Naive thymus-derived CD4-positive, alpha-beta T cell (primary cell): Measurements from ENCODE around the gene PDE8B. TPM values are rescaled to one million over a fixed set of nuclear protein-coding genes. Genes with fewer than 3 reads are reported as not detected.

Experiments
- ATAC-seq: fragments of 150-1000 bp; cut with Tn5 transposase; 2 replicates; pipeline ENCODE4 v1.10.0; 2021; ENCODE audit warnings: mild to moderate bottlenecking, moderate library complexity
- CTCF ChIA-PET: fragments of 350-600 bp; sonication (Branson Sonifier 250); formaldehyde crosslinking; loops from one replicate; lab custom pipeline; 2021; ENCODE audit warnings: antibody characterized with exemption; lab: Charles Lee
- POLR2A ChIA-PET: fragments of 350-600 bp; sonication (Branson Sonifier 250); formaldehyde crosslinking; loops from one replicate; lab custom pipeline; 2021; ENCODE audit warnings: antibody characterized with exemption, inconsistent platforms; lab: Charles Lee
- DNase-seq, 9 donors: peaks; one replicate each; pipeline versions ENCODE4 v3.0.0 to v3.0.0-alpha.2; 2020 to 2022; ENCODE audit warnings: mixed read lengths in 1 of 9
- H3K27ac ChIP-seq: one replicate; pipeline ENCODE4 v1.7.0; 2013; ENCODE audit warnings: mild to moderate bottlenecking, low read depth, low read length, moderate library complexity
- H3K27me3 ChIP-seq, 2 donors: one replicate each; pipeline ENCODE4 v1.7.0; 2013; ENCODE audit warnings: low read length in 2 of 2, mild to moderate bottlenecking in 2 of 2, moderate library complexity in 2 of 2; ENCODE audit not compliant: control insufficient read depth in 2 of 2, insufficient read depth in 2 of 2
- H3K36me3 ChIP-seq, 3 experiments: 1 replicate in 2 of 3; 2 replicates in 1 of 3; pipeline ENCODE4 v1.7.0; 2013; ENCODE audit warnings: low read length in 3 of 3, mild to moderate bottlenecking in 3 of 3, moderate library complexity in 1 of 3; ENCODE audit not compliant: insufficient read depth in 3 of 3, control insufficient read depth in 2 of 3
- H3K4me1 ChIP-seq, 2 donors: one replicate each; pipeline ENCODE4 v1.7.0; 2013; ENCODE audit warnings: low read length in 2 of 2, mild to moderate bottlenecking in 2 of 2, moderate library complexity in 1 of 2; ENCODE audit not compliant: control insufficient read depth in 2 of 2, insufficient read depth in 2 of 2
- H3K4me3 ChIP-seq: 2 replicates; pipeline ENCODE4 v1.7.0; 2013; ENCODE audit warnings: mild to moderate bottlenecking, low read length
- H3K9me3 ChIP-seq, 3 experiments: 1 replicate in 2 of 3; 2 replicates in 1 of 3; pipeline ENCODE4 v1.7.0; 2013; ENCODE audit warnings: low read length in 3 of 3; ENCODE audit not compliant: control insufficient read depth in 2 of 3
- H3K27ac Mint-ChIP-seq, 9 donors: one replicate each; pipeline ENCODE4 v1.8.0; 2020 to 2022; ENCODE audit warnings: mixed read lengths in 9 of 9, mild to moderate bottlenecking in 8 of 9, moderate library complexity in 5 of 9, inconsistent platforms in 2 of 9
- H3K27me3 Mint-ChIP-seq, 5 donors: one replicate each; pipeline ENCODE4 v1.8.0; 2021 to 2022; ENCODE audit warnings: mixed read lengths in 5 of 5, mild to moderate bottlenecking in 1 of 5
- H3K36me3 Mint-ChIP-seq, 5 donors: one replicate each; pipeline ENCODE4 v1.8.0; 2020 to 2022; ENCODE audit warnings: mixed read lengths in 5 of 5, mild to moderate bottlenecking in 3 of 5, inconsistent platforms in 1 of 5
- H3K4me1 Mint-ChIP-seq, 7 donors: one replicate each; pipeline ENCODE4 v1.8.0; 2020 to 2022; ENCODE audit warnings: mixed read lengths in 7 of 7, mild to moderate bottlenecking in 3 of 7, inconsistent platforms in 1 of 7
- H3K4me3 Mint-ChIP-seq, 10 donors: one replicate each; pipeline ENCODE4 v1.8.0; 2020 to 2022; ENCODE audit warnings: mild to moderate bottlenecking in 10 of 10, mixed read lengths in 10 of 10, moderate library complexity in 6 of 10, inconsistent platforms in 2 of 10
- H3K9me3 Mint-ChIP-seq, 11 donors: one replicate each; pipeline ENCODE4 v1.8.0; 2020 to 2022; ENCODE audit warnings: mixed read lengths in 11 of 11, mild to moderate bottlenecking in 4 of 11, inconsistent platforms in 1 of 11, moderate library complexity in 1 of 11
- intact Hi-C, 2 donors: fragments of 100-400 bp; cut with micrococcal nuclease; formaldehyde crosslinking; loops; one replicate each; pipeline ENCODE4 v1.15.1; 2023
- polyA plus RNA-seq, 2 donors: library from polyadenylated mRNA; unstranded; fragments of 300-500 nt; fragmentation: Illumina TruSeq; gene quantifications; one replicate each; pipeline ENCODE4 v1.2.3, GENCODE V29; 2021
- total RNA-seq, 6 experiments: library from RNA in 5 of 6; stranded (reverse) in 5 of 6; gene quantifications; 1 replicate in 5 of 6; 2 replicates in 1 of 6; pipeline ENCODE4 v1.2.3 and lab custom pipeline; 2021 to 2026

PDE8B gene
- total and polyA plus RNA-seq, 7 experiments from 2014 or later = 0.02 to 1.2 TPM; not detected in 5

DNA sequence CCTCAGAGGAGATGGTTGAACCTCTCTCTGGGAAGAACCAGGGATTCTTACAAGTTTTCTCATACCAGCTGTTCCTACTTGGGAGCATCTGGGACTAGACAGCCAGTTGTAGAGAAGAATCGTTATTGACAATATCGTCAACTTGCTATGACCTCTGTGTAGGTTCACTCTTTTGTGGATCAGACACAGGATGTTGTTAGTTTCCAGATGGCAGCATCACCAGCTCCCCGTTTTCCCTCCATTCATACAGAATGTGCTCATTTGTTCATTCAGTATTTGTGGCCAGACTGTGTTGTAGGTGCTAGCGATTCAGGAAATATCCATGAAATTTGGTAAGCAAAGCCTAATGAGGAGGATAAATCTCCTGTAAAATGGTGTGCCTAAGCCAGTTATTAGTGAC is 3.7 kb downstream of the PDE8B start:
- ATAC-seq (no peak), DNase-seq (no peak)
- Histone ChIP-seq H3K9me3 (no peaks in the 10 kb centered on the region), H3K27ac (no peak overlapping the region), H3K4me3 (no peak overlapping the region), H3K36me3 (no peaks in the 10 kb centered on the region), H3K27me3 (peaks cover 3 to 16% of the 10 kb centered on the region in 2 donors), H3K4me1 (peaks cover 0 to 8% of the 10 kb centered on the region in 2 donors)
- H3K9me3 Mint-ChIP-seq = peaks cover 0 to 3% (median 0%) of the 10 kb centered on the region in 11 donors
- H3K27ac Mint-ChIP-seq = no peak overlapping the region
- POLR2A ChIA-PET = no interaction called here
- peaks cover 7 to 23% (median 14%) of the 10 kb centered on the region in 7 donors for H3K4me1 Mint-ChIP-seq
- peaks cover 0 to 6% (median 0%) of the 10 kb centered on the region in 5 donors for H3K36me3 Mint-ChIP-seq
- CTCF ChIA-PET = no interaction called here
- peaks cover 65 to 78% (median 71%) of the 10 kb centered on the region in 5 donors for H3K27me3 Mint-ChIP-seq
- intact Hi-C loops = loop anchor here in 1 of 2 donors (10.0 kb wide), 1 partner anchor 281 kb away; the partner anchor contains the start of gene WDR41
- no peak overlapping the region for H3K4me3 Mint-ChIP-seq

DNA sequence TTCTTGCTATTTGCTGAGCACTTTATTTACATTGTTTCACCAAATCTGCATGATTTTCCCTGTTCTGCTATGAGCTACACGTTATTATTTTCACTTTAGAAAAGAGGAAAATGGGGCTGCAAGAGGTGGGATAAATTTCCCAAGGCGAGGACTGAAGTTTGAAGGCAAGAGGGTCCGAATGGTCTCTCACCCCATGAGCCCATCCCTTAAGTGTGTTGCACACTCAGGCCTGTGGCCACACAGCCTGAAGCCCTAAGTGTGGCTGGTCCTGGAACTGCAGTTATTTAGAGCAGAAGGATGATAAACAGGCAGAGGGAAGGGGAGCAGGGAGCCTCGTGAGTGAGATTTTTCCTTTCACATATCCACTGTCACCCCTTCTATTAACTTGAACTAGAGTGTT is 7.8 kb downstream of the PDE8B start:
- DNase-seq (no peak), ATAC-seq (no peak)
- no peak overlapping the region for H3K4me3 ChIP-seq
- Mint-ChIP-seq H3K27me3 (peaks cover 37 to 69% (median 52%) of the 10 kb centered on the region in 5 donors), H3K4me1 (peaks cover 0 to 3% (median 0%) of the 10 kb centered on the region in 7 donors), H3K4me3 (no peak overlapping the region), H3K36me3 (no peaks in the 10 kb centered on the region), H3K27ac (no peak overlapping the region), H3K9me3 (peaks cover 0 to 2% (median 0%) of the 10 kb centered on the region in 11 donors)
- H3K9me3 ChIP-seq = no peaks in the 10 kb centered on the region
- intact Hi-C loops = loop anchor here in 1 of 2 donors (10.0 kb wide), 1 partner anchor 277 kb away; the partner anchor contains the start of gene WDR41
- H3K4me1 ChIP-seq = no peaks in the 10 kb centered on the region
- H3K36me3 ChIP-seq = no peaks in the 10 kb centered on the region
- H3K27ac ChIP-seq = no peak overlapping the region
- ChIA-PET CTCF (no interaction called here), POLR2A (no interaction called here)
- H3K27me3 ChIP-seq = peaks cover 0 to 3% of the 10 kb centered on the region in 2 donors

GRCh38 chr5:77221115-77221514 is 10.6 kb downstream of the PDE8B start:
- H3K4me1 ChIP-seq = no peaks in the 10 kb centered on the region
- ChIA-PET POLR2A (no interaction called here), CTCF (no interaction called here)
- ATAC-seq = no peak
- no peak for DNase-seq
- intact Hi-C loops = no loop called here
- Mint-ChIP-seq H3K4me1 (peaks cover 0 to 1% (median 0%) of the 10 kb centered on the region in 7 donors), H3K4me3 (no peak overlapping the region), H3K36me3 (no peaks in the 10 kb centered on the region), H3K27ac (no peak overlapping the region), H3K27me3 (peaks cover 17 to 53% (median 34%) of the 10 kb centered on the region in 5 donors), H3K9me3 (no peaks in the 10 kb centered on the region)
- no peaks in the 10 kb centered on the region for H3K9me3 ChIP-seq
- H3K4me3 ChIP-seq = no peak overlapping the region
- H3K27ac ChIP-seq = no peak overlapping the region
- H3K36me3 ChIP-seq = no peaks in the 10 kb centered on the region
- H3K27me3 ChIP-seq = no peaks in the 10 kb centered on the region

DNA sequence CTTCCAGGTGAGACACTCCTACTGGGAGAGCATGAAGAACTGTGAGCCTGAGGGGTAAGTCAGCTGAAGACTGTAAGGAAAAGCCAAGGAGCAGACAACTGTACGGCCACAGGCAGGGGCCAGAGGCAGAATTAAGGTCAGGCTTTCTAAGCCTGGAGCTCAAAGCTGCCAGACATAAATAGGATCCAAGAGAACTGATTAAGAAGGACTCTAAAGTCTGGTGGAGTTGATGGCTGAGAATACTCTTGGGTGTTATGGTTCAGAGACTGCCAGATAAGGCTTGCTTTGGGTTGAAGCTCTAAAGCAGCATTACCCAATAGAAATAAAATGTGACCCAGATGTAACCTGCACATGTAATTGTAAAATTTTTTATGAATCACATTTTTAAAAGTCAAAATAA is 12.2 kb downstream of the PDE8B start:
- Mint-ChIP-seq H3K27ac (no peak overlapping the region), H3K4me1 (peaks cover 0 to 1% (median 0%) of the 10 kb centered on the region in 7 donors)

GRCh38 chr5:77223653-77224052 is 13.2 kb downstream of the PDE8B start:
- no peak overlapping the region for H3K27ac ChIP-seq
- DNase-seq = no peak
- H3K27me3 ChIP-seq = no peaks in the 10 kb centered on the region
- Mint-ChIP-seq H3K27me3 (peaks cover 11 to 35% (median 18%) of the 10 kb centered on the region in 5 donors), H3K36me3 (no peaks in the 10 kb centered on the region), H3K27ac (no peak overlapping the region), H3K4me3 (no peak overlapping the region), H3K4me1 (no peaks in the 10 kb centered on the region), H3K9me3 (no peaks in the 10 kb centered on the region)
- ATAC-seq = no peak
- no peak overlapping the region for H3K4me3 ChIP-seq
- POLR2A ChIA-PET = no interaction called here
- H3K9me3 ChIP-seq = no peaks in the 10 kb centered on the region
- CTCF ChIA-PET = no interaction called here
- intact Hi-C loops = no loop called here
- no peaks in the 10 kb centered on the region for H3K4me1 ChIP-seq
- no peaks in the 10 kb centered on the region for H3K36me3 ChIP-seq

More for the DNA sequence above, 12.2 kb downstream of the PDE8B start:
- CTCF ChIA-PET = no interaction called here
- Mint-ChIP-seq H3K4me3 (no peak overlapping the region), H3K27me3 (peaks cover 14 to 43% (median 26%) of the 10 kb centered on the region in 5 donors), H3K9me3 (no peaks in the 10 kb centered on the region), H3K36me3 (no peaks in the 10 kb centered on the region)
- POLR2A ChIA-PET = no interaction called here
- Histone ChIP-seq H3K27ac (no peak overlapping the region), H3K9me3 (no peaks in the 10 kb centered on the region), H3K36me3 (no peaks in the 10 kb centered on the region), H3K4me1 (no peaks in the 10 kb centered on the region), H3K4me3 (no peak overlapping the region), H3K27me3 (no peaks in the 10 kb centered on the region)
- DNase-seq = no peak
- intact Hi-C loops = no loop called here
- ATAC-seq = no peak

DNA sequence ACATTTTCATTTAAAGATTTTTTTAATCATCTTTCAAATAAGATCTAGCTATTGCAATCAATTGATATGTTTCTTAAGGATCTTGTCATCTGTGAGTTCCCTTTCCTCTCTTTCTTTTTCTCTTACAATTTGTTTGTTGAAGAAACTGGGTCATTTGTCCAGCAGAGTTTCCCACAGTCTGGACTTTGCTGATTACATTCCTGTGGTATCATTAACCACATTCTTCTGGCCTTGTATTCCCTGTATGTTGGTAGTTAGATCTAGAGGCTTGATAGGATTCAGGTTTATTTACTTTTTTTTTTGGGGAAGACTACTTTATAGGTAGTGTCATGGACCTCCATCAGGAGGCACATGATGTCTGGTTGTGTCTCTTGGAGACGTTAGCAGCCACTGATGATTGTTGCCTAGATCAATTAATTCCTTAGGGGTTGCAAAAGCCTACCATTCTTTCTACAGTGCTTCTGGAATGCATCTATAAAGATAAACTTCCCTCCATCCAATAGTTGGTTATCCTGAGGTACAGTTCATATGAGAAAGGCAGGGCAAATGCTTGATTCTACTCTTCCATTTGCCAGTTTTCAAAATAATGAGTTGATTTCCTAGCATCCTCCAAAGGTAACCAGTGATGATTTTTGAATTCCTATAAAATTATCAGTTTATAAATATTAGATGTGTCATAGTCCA is 14.3 kb downstream of the PDE8B start:
- intact Hi-C loops = no loop called here
- POLR2A ChIA-PET = no interaction called here
- CTCF ChIA-PET = no interaction called here

GRCh38 chr5:77225531-77225930 is 15.1 kb downstream of the PDE8B start:
- POLR2A ChIA-PET = no interaction called here
- DNase-seq (no peak), ATAC-seq (no peak)
- Mint-ChIP-seq H3K4me1 (no peaks in the 10 kb centered on the region), H3K27me3 (peaks cover 11 to 33% (median 17%) of the 10 kb centered on the region in 5 donors), H3K27ac (no peak overlapping the region), H3K36me3 (no peaks in the 10 kb centered on the region), H3K4me3 (no peak overlapping the region), H3K9me3 (peaks cover 0 to 6% (median 0%) of the 10 kb centered on the region in 11 donors)
- Histone ChIP-seq H3K36me3 (no peaks in the 10 kb centered on the region), H3K27me3 (no peaks in the 10 kb centered on the region), H3K4me3 (no peak overlapping the region), H3K9me3 (no peaks in the 10 kb centered on the region), H3K27ac (no peak overlapping the region), H3K4me1 (no peaks in the 10 kb centered on the region)
- CTCF ChIA-PET = no interaction called here
- intact Hi-C loops = no loop called here

More for the DNA sequence above, 14.3 kb downstream of the PDE8B start:
- no peaks in the 10 kb centered on the region for H3K9me3 ChIP-seq
- Mint-ChIP-seq H3K4me1 (no peaks in the 10 kb centered on the region), H3K27me3 (peaks cover 14 to 36% (median 15%) of the 10 kb centered on the region in 5 donors), H3K36me3 (no peaks in the 10 kb centered on the region), H3K27ac (no peak overlapping the region), H3K4me3 (no peak overlapping the region), H3K9me3 (peaks cover 0 to 3% (median 0%) of the 10 kb centered on the region in 11 donors)
- ATAC-seq = no peak
- H3K36me3 ChIP-seq = no peaks in the 10 kb centered on the region
- H3K4me3 ChIP-seq = no peak overlapping the region
- H3K4me1 ChIP-seq = no peaks in the 10 kb centered on the region
- no peak overlapping the region for H3K27ac ChIP-seq
- no peak for DNase-seq
- no peaks in the 10 kb centered on the region for H3K27me3 ChIP-seq
